Stimulated activated CD4-positive, alpha-beta T cell treated with anti-CD3 and anti-CD28 coated beads, Interleukin-12 subunit alpha, Interleukin-12 subunit beta, amount 100 ng/mL, for 4 hours (primary cell): ENCODE data around the gene SAFB.

Experiments
- DNase-seq: peaks from one replicate; pipeline ENCODE4 v3.0.0-alpha.2; 2020

SAFB gene

GRCh38 chr19:5622465-5623396 is at the start of gene SAFB, which contains the start of gene SAFB2:
Gene SAFB, plus strand, starts transcription at chr19:5623083. Its CDS starts 123 bp downstream, at chr19:5623206.
Gene SAFB2, minus strand, starts transcription at chr19:5622776. Its CDS starts 61 bp downstream, at chr19:5622715.
- peak; percentile 98 for DNase-seq

DNA sequence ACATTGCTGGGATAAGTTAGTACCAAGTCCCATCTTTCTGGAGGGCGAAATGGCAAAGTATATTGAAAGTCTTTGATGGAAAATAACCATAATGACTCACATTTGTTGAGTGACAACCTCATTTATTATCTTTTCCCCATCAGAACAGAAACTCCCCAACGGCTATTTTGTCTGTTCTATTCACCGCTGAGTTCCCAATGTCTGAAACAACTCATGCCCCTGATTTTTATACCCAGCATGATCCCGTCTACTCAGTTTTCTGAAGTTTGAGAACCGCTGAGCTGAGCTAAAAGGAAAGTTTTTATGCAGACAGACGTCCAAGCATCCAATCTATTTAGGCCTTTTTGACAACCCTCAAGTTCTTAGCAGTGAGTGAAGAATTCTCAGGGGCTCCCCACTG is 47.3 kb upstream of the SAFB start:
- no peak for DNase-seq

DNA sequence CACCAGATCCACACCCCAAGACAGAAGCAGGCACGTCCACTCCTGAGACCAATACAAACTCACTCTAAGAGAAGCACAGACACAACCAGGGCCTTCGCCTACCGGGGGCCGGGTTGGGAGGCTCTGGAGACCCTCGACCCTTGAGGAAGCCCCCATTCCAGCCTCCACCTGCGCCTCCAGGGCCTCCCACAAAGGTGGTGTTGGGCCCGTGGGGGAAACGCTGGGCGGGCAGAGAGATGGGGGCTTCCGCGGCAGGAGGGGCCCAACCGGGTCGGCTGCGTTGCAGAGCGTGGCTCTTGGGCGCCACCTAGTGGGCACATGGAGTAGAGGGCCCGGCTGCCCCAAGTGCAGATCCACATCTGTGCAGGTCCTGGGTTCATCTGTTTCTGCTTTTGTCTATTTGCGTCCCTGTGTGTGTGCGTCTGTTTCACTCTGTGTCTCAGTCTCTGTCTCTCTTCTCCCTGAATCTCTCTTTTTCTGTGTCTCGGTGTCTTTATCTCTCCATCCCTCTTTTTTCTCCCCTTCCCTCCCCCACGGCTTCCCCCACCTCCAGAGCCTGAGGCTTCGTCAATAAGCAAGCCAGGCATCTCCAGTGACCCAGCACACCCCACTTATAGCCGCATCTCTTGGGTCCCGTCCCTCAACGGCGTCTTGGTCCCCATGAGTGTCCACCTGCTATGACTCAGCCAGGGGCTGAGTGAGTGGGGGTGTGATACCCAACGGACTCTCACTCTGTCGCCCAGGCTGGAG is 44.6 kb upstream of the SAFB start:
- peak; percentile 70 for DNase-seq

DNA sequence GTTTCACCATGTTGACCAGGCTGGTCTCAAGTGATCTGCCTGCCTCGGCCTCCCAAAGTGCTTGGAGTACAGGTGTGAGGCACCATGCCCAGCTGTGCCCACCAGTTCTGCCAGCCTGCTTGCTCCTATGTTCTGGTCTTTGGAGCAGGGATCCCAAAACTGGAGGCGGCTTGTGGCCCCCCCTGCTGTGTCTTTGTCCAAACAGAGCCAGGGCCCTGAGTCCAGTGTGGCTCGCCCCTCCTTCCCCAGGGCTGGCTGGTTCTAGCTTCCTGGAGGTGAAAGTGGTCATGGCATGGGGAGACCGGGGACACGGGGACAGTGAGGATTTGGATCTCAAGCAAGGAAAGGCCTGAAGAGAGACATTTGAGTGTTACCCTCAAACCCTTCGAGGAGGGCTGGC is 43.6 kb upstream of the SAFB start:
- DNase-seq = no peak

DNA sequence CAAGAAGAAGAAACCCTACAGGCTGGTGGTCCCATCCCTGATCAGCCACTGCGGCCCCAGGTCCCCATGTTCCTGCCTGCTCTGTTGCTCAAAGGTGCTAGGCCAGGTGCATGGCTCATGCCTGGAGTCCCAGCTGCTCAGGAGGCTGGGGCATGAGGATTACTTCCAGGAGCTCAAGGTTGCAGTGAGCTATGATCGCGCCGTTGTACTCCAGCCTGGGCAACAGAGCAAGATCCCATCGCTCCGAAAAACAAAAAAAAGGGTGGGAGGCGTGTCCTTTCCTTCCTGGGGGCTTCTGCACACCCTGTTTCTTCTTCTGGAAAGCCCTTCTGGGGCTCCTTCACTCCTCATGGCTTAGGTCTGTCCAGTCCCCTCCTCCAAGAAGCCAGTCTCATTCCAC is 43.2 kb upstream of the SAFB start:
- no peak for DNase-seq

DNA sequence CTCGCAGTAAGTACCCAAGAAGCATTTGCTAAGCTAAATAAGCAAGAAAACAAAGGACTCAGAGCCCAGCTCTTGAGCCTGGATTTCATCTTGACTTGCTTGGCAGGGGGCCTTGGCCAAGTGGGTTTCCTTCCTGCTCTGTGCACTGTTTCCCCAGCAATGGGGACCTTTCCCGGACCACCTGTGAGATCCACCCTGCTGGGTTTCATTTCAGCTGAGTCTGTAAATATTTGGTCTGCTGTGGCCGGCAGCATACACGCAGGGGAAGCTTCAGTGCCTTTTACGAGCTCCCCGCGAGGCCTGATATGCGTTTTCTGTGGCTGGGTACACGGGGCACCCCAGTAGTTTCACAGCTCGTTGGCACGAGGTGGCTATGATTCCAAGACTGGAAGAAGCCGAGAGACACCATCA is 42.7 kb upstream of the SAFB start:
- no peak for DNase-seq

DNA sequence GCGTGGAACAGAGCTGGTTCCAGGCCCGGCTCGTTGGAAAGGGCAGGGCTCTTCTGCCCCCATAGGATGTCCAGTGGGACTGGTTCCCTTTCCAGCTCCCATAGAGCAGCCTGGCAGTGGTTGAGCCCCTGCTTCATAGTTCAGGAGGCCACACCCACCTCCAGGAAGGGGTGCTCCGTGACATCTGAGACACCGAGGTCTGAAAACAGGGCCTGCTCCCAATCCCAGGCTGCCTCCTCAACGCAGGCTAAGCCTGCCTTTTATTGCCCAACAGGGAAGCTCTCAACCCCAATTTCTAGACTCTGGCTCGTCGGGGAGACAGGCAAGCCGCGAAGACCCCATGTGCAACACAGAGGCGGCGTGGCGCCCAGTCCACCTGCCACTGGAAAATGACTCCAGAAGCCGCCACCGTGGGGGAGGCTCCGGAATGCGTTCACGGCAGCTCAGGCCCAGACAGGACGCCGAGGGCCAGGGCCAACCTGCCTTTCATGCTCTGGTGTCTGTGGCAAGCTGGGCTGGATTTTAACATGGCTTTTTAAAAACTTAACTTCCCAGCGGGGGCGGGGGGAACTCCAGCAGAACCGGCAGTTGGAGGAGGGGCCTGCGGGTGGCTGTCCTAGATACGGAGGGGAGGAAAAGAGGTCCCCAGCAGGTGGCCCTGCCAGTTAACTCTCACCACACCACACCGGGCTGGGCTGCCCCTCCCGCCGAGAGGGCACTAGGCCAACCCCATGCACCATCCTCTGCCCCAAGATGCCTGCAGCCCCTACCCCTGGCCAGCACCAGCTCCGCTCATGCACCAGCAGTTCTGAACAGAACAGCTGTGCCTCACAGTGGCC is 37.2 kb upstream of the SAFB start:
- DNase-seq = peak; percentile 38

GRCh38 chr19:5586300-5587070 is 36.4 kb upstream of the SAFB start:
- no peak for DNase-seq

- DNase-seq = no peak
Measured at GRCh38 chr19:5587071-5587455, 35.8 kb upstream of the SAFB start.

DNA sequence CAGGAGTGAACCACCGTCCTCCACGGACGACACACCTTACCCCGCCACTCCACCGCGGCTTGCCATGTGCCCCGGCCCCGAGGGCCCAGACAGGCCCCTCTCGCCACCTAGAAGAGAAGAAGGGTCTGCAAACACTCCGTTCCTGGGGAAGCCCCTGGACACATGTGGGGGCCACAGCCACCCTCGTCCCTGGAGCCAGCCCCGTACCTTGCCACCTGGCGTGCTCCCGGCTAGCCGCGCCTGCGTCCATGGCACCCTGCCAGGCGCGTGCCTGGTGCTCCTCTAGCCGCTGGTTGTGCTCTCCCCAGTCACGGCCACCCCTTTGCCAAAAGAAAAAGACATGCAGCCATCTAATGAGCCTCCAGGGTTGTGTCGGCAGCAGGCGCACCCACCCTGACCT is 35.2 kb upstream of the SAFB start:
- DNase-seq = no peak

- DNase-seq = no peak
Measured at GRCh38 chr19:5588441-5588840, 34.4 kb upstream of the SAFB start.

- no peak for DNase-seq
Measured at GRCh38 chr19:5588906-5589676, 33.8 kb upstream of the SAFB start.

GRCh38 chr19:5590151-5590864 is 32.6 kb upstream of the SAFB start:
- no peak for DNase-seq

GRCh38 chr19:5590865-5591154 is 32.1 kb upstream of the SAFB start:
- no peak for DNase-seq

GRCh38 chr19:5591476-5591875 is 31.4 kb upstream of the SAFB start:
- DNase-seq = no peak

DNA sequence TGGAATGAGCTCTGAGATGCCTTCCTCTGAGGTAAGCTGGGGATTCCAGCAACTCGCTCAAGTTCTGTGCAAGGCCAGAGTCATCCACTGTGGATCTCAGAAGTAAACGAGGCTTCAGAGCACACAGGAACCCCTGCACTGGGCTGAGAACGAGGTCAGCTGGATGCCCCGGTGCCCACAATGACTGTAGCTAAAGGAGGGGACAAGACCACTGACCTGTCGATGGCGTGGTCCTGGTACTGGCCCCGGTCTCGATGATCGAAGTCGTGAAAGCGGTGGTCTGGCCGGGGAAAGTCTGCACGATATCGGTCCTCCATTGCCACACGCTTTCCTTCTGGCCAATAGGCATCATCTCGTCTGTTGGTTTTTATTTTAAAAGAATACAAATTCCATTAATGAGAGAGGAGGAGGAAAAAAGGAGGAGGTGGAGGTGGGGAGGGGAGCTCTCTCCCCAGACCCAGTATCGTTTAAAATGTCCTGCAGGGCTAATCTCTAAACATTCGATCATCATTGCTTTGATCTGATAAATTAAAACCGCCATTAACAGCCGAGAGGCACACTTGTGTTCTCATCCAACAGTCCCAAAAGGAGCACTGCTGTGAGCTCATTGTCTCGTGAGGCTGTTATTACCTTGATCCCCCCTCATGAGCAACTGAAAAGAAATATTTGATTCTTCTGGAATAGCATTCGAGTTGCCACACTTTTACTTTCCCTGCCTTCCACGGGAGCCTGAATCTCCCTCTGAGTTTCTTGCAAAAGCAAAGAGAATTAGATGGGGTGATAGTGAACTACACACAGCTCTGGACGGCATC is 30.1 kb upstream of the SAFB start:
- no peak for DNase-seq

GRCh38 chr19:5593343-5594255 is 29.3 kb upstream of the SAFB start:
- DNase-seq = no peak

DNA sequence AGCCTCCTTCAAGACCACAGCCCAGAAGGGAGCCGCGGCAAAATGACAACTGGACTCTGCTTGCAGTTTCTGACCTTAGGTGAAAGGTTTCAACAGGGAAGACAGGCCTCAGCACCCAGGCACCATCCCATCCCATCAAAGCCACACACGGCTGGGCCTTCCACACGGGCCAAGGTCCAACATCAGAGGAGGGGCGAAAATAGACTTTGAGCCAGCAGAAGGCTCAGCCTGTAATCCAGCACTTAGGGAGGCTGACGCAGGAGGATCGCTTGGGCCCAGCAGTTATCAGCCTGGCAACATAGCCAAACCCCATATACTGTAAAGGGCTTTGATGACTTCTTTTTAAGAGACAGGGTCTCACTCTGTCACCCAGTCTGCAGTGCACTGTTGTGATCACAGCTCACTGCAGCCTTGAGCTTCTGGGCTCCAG is 28.3 kb upstream of the SAFB start:
- no peak for DNase-seq

- no peak for DNase-seq
Measured at GRCh38 chr19:5595129-5595528, 27.8 kb upstream of the SAFB start.
